Endothelial cell of umbilical vein (primary cell): ENCODE results near the gene NAP1L1. TPM values are rescaled to one million over a fixed set of nuclear protein-coding genes. Genes with fewer than 3 reads are reported as not detected.

Experiments used
- BruUV-seq: library from RNA; stranded (reverse); fragments of 400-500 nt; replicated peaks from 2 replicates; lab custom pipeline; 2021; lab: Mats Ljungman, UMichigan
- CTCF ChIA-PET: fragments of 300-600, 350-600 bp; sonication (Branson Sonifier 250); formaldehyde crosslinking; loops from one replicate; lab custom pipeline; 2021; ENCODE audit warnings: antibody characterized with exemption, inconsistent platforms; lab: Charles Lee
- POLR2A ChIA-PET: fragments of 300-600, 350-600 bp; sonication (Branson Sonifier 250); formaldehyde crosslinking; loops from one replicate; lab custom pipeline; 2021; ENCODE audit warnings: antibody characterized with exemption, inconsistent platforms; lab: Charles Lee
- DNase-seq: peaks from one replicate; pipeline ENCODE4 v3.0.0-alpha.2; 2011; ENCODE audit warnings: low read depth, low spot score
- FAIRE-seq: peaks from 2 replicates; lab custom pipeline; 2011; peaks lifted over from hg19 to GRCh38; lab: Jason Lieb, UNC
- H2AFZ ChIP-seq: 2 replicates; pipeline ENCODE4 v1.6.0; 2012; ENCODE audit warnings: low read depth, low read length, control low read depth, inconsistent platforms
- H3K27ac ChIP-seq: 2 replicates; pipeline ENCODE4 v1.5.1; 2011; ENCODE audit warnings: low read depth, mild to moderate bottlenecking, control low read depth, low read length, moderate library complexity; ENCODE audit not compliant: insufficient read depth
- H3K27me3 ChIP-seq, 2 experiments: 2 replicates each; pipeline versions ENCODE4 v1.6.0 to v1.6.1; 2011; ENCODE audit warnings: low read length in 2 of 2, mixed read lengths in 1 of 2; ENCODE audit not compliant: control insufficient read depth in 2 of 2, insufficient read depth in 2 of 2
- H3K36me3 ChIP-seq, 2 experiments: 2 replicates in 1 of 2; 3 replicates in 1 of 2; pipeline ENCODE4 v1.5.1; 2011; ENCODE audit warnings: low read length in 2 of 2, mild to moderate bottlenecking in 1 of 2, moderate library complexity in 1 of 2; ENCODE audit not compliant: control insufficient read depth in 2 of 2, insufficient read depth in 2 of 2; ENCODE audit errors: extremely low read depth in 1 of 2
- H3K4me1 ChIP-seq: 3 replicates; pipeline ENCODE4 v1.5.1; 2011; ENCODE audit warnings: mild to moderate bottlenecking, low read length; ENCODE audit not compliant: control insufficient read depth, insufficient read depth; ENCODE audit errors: extremely low read depth
- H3K4me2 ChIP-seq: 2 replicates; pipeline ENCODE4 v1.6.1; 2011; ENCODE audit warnings: low read length, control low read depth, mixed read lengths; ENCODE audit not compliant: insufficient read depth
- H3K4me3 ChIP-seq, 3 experiments: fragments of 200-600 bp in 1 of 3; sonication (generic), shearing (Covaris generic) in 1 of 3; replicated peaks in 1 of 3; 2 replicates each; pipeline ENCODE4 v1.5.1; 2011 to 2016; ENCODE audit warnings: control low read depth in 3 of 3, low read length in 3 of 3, mild to moderate bottlenecking in 2 of 3, inconsistent platforms in 1 of 3, low read depth in 1 of 3, moderate library complexity in 1 of 3; ENCODE audit not compliant: insufficient read depth in 1 of 3
- H3K79me2 ChIP-seq: 2 replicates; pipeline ENCODE4 v1.6.0; 2012; ENCODE audit warnings: low read length, inconsistent platforms; ENCODE audit not compliant: control insufficient read depth, insufficient read depth
- H3K9ac ChIP-seq: replicated peaks from 2 replicates; pipeline ENCODE3; 2011; ENCODE audit warnings: low read length, control low read depth; ENCODE audit not compliant: insufficient read depth; ENCODE audit errors: extremely low read depth
- H3K9me1 ChIP-seq: replicated peaks from 3 replicates; pipeline ENCODE4 v1.6.0; 2011; ENCODE audit warnings: mild to moderate bottlenecking, low read length; ENCODE audit not compliant: control insufficient read depth, insufficient read depth; ENCODE audit errors: extremely low read depth
- H3K9me3 ChIP-seq: replicated peaks from 2 replicates; pipeline ENCODE4 v1.5.1; 2012; ENCODE audit warnings: low read length, inconsistent platforms; ENCODE audit not compliant: control insufficient read depth, insufficient read depth
- H4K20me1 ChIP-seq: replicated peaks from 2 replicates; pipeline ENCODE3; 2011; ENCODE audit warnings: mild to moderate bottlenecking, low read length; ENCODE audit not compliant: control insufficient read depth, insufficient read depth; ENCODE audit errors: extremely low read depth
- EZH2 ChIP-seq: IDR thresholded peaks from 2 replicates; pipeline ENCODE4 v1.6.1; 2012; ENCODE audit warnings: borderline replicate concordance, low read depth, mild to moderate bottlenecking, moderate library complexity, low read length, inconsistent platforms; ENCODE audit not compliant: severe bottlenecking
- FOS ChIP-seq: IDR thresholded peaks from 2 replicates; pipeline ENCODE4 v1.6.1; 2011; ENCODE audit warnings: mild to moderate bottlenecking, low read length, moderate library complexity, borderline replicate concordance; ENCODE audit not compliant: insufficient read depth
- GATA2 ChIP-seq: IDR thresholded peaks from 2 replicates; pipeline ENCODE4 v1.7.0; 2011; ENCODE audit warnings: low read depth, mild to moderate bottlenecking, moderate library complexity, mixed read lengths, low read length; ENCODE audit not compliant: insufficient read length, insufficient read depth
- JUN ChIP-seq: IDR thresholded peaks from 2 replicates; pipeline ENCODE4 v1.6.1; 2011; ENCODE audit warnings: borderline replicate concordance, low read depth; ENCODE audit not compliant: insufficient read length, insufficient read depth
- MYC ChIP-seq: IDR thresholded peaks from one replicate; pipeline ENCODE4 v1.6.1; 2011; ENCODE audit warnings: mild to moderate bottlenecking, low read depth, low read length
- POLR2A ChIP-seq: IDR thresholded peaks from 2 replicates; pipeline ENCODE4 v1.6.1; 2012; ENCODE audit warnings: low read depth, mild to moderate bottlenecking, control low read depth, low read length
- POLR2AphosphoS5 ChIP-seq: IDR thresholded peaks from 2 replicates; pipeline ENCODE4 v1.6.1; 2012; ENCODE audit warnings: low read depth, mild to moderate bottlenecking, control low read depth, low read length, moderate library complexity; ENCODE audit not compliant: insufficient read depth
- dilution Hi-C: fragments of 300-500 bp; cut with MboI; formaldehyde crosslinking; loops from one replicate; pipeline ENCODE4 v1.15.0; 2019; ENCODE audit warnings: low sequenced_read_pairs; ENCODE audit not compliant: extremely low pct_ligation_motif_present
- intact Hi-C: fragments of 100-400 bp; cut with micrococcal nuclease; formaldehyde crosslinking; loops from one replicate; pipeline ENCODE4 v1.10.0; 2022
- polyA plus RNA-seq, 4 experiments: library from polyadenylated mRNA; depleted of rRNA in 3 of 4; stranded (reverse) in 3 of 4; unstranded in 1 of 4; fragments of >200 nt; gene quantifications; 2 replicates each; pipeline versions ENCODE4 v1.2.1 to v1.2.3, GENCODE V29; 2011 to 2012; ENCODE audit warnings: missing spikeins in 1 of 4
- total RNA-seq: library from RNA; stranded (reverse); gene quantifications from 2 replicates; pipeline ENCODE4 v1.2.3, GENCODE V29; 2021
- TF ChIP-seq, protein P1 (sequence below), 2 donors: IDR thresholded peaks; 1 replicate in 1 of 2; 2 replicates in 1 of 2; pipeline ENCODE4 v1.5.1; 2011; ENCODE audit warnings: low read length in 2 of 2, mild to moderate bottlenecking in 2 of 2, moderate library complexity in 2 of 2, control low read depth in 1 of 2, inconsistent platforms in 1 of 2, low read depth in 1 of 2; ENCODE audit not compliant: insufficient read depth in 1 of 2; ENCODE audit errors: extremely low read depth in 1 of 2
- TF ChIP-seq, protein P2 (sequence below): IDR thresholded peaks from 2 replicates; pipeline ENCODE4 v1.6.1; 2011; ENCODE audit not compliant: insufficient read depth, insufficient read length

NAP1L1 gene
- total and polyA plus RNA-seq, 2 donors (not counting 3 experiments of a cell fraction or from before 2014, with no cell fraction given), result 127 to 649 TPM

DNA sequence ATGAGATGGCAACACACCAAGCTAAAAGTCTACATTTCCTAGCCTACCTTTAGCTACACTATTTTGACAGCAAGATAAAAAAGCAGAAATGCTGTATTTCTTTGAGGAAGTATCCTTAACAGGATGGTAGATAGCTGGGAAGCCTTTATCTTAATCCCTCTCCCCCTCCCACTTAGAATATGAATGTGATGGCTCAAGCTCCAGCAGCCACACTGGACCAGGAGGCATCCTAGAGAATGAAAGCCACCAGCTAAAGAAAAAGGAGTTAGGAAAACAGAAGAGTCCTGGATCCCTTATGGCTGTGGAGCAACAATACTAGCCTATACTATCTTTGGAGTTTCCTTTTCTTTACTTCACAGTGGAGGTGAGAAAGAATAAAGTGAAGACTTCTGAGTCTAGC lies 15.1 kb downstream of the NAP1L1 start:
- Histone ChIP-seq H3K27me3 (no peaks in the 10 kb centered on the region), H3K9ac (no peak overlapping the region), H3K9me1 (no peaks in the 10 kb centered on the region), H3K4me2 (no peak overlapping the region), H4K20me1 (peaks cover 12% of the 10 kb centered on the region), H2AFZ (no peak overlapping the region), H3K9me3 (no peaks in the 10 kb centered on the region), H3K36me3 (peaks cover 5 to 24% of the 10 kb centered on the region in 2 experiments), H3K79me2 (peaks cover 100% of the 10 kb centered on the region), H3K4me3 (no peak overlapping the region), H3K4me1 (peaks cover 6% of the 10 kb centered on the region), H3K27ac (no peak overlapping the region)
- dilution Hi-C loops (no loop called here), intact Hi-C loops (no loop called here)
- ChIA-PET POLR2A (interaction anchor here (1.0 to 1.6 kb wide), 2 partner anchors 15 to 278 kb away, joined by 3 read pairs; partner anchors contain the start of gene NAP1L1), CTCF (interaction anchor here (0.7 to 2.1 kb wide), 8 partner anchors 11 to 278 kb away, joined by 3 to 6 read pairs (median 4); no protein-coding TSS in a partner anchor)
- DNase-seq (no peak), FAIRE-seq (no peak)
- BruUV-seq, result no TSS peak
- TF ChIP-seq POLR2A (no peak), POLR2AphosphoS5 (no peak), FOS (no peak), EZH2 (no peak), GATA2 (no peak), JUN (no peak), MYC (no peak)
- TF ChIP-seq, protein P1, sequence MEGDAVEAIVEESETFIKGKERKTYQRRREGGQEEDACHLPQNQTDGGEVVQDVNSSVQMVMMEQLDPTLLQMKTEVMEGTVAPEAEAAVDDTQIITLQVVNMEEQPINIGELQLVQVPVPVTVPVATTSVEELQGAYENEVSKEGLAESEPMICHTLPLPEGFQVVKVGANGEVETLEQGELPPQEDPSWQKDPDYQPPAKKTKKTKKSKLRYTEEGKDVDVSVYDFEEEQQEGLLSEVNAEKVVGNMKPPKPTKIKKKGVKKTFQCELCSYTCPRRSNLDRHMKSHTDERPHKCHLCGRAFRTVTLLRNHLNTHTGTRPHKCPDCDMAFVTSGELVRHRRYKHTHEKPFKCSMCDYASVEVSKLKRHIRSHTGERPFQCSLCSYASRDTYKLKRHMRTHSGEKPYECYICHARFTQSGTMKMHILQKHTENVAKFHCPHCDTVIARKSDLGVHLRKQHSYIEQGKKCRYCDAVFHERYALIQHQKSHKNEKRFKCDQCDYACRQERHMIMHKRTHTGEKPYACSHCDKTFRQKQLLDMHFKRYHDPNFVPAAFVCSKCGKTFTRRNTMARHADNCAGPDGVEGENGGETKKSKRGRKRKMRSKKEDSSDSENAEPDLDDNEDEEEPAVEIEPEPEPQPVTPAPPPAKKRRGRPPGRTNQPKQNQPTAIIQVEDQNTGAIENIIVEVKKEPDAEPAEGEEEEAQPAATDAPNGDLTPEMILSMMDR (IDR thresholded peaks at IDR 0.05; ENCODE audit: extremely low read depth in 1 of 2, insufficient read depth in 1 of 2, low read depth in 1 of 2, low read length in 2 of 2), result no peak
- TF ChIP-seq, protein P2, sequence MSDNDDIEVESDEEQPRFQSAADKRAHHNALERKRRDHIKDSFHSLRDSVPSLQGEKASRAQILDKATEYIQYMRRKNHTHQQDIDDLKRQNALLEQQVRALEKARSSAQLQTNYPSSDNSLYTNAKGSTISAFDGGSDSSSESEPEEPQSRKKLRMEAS, result no peak
